Embryonic facial prominence (tissue), 1 donor: ENCODE data around the gene RNF175.

Source experiments
- DNase-seq: peaks from one replicate; pipeline ENCODE4 v3.0.0-alpha.2; 2016; ENCODE audit errors: extremely low spot score

The RNF175 gene

DNA sequence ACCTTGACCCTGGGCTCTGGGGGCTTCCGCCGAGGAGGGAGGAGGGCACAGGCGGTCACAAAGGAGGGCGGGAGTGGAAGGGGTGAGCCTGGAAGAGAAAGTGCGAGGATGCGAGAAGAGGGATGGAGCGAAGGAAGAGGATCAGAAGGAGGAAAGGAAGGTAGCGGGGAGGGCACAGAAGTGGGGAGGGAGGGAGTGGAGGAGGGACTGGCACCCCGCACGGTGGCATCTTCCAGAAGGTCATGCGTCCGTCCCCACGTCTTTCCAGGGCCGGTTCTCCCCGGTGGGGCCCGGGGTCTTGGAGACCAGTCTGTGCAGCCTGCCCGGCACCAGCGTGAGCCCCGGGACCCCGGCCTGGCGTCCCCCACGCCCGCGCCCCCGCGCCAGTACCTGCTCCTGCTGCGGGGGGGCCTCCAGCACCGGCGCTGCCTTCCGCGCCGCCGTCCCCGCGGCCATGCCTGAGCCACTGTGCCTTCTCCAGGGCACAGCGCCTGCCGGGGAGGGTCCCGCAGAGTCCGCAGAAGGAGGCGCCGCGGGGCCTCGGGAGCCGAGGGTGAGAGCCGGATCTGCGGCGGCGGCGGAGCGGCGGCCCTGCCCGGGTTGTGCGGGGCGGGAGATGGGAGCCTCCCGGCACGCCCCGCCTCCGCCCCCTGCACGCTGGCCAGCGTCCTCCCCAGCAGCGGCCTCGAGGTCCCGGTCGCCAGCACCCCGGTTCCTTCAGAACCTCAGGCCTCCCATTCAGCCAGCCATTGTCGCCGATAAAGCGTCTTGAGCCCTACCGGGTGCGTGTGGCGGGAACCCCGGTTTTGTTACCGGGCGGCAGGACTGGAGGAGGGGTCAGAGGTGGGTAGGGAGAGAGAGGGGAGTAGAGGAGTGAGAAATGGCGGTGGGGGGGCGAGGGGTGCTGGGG, at the start of gene RNF175:
Gene RNF175, minus strand, starts transcription at position 618 of the 910 bp plus-strand sequence. Its CDS starts 162 bp downstream, at position 456.
- DNase-seq, result no peak

DNA sequence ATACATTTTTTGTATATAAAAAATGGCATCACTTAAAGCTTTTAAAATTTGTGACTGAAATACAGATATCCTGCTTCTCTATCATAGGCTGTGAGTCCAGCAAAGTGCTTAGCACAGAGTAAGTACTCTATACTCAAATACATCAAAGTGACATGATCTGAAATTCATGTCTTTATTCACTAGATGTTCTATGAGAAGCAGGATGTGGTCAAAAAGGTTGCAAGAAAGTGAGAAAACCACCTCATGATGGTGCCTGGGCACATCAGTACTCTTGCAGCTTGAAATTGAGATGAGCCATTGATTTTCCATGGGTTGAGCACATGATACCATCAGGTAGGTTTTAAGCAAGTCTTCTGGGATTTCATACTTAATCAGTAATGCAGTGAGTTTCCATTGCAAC, 49.5 kb upstream of the RNF175 start:
- no peak for DNase-seq

GRCh38 chr4:153808175-153808574, 48.4 kb upstream of the RNF175 start:
- no peak for DNase-seq

DNA sequence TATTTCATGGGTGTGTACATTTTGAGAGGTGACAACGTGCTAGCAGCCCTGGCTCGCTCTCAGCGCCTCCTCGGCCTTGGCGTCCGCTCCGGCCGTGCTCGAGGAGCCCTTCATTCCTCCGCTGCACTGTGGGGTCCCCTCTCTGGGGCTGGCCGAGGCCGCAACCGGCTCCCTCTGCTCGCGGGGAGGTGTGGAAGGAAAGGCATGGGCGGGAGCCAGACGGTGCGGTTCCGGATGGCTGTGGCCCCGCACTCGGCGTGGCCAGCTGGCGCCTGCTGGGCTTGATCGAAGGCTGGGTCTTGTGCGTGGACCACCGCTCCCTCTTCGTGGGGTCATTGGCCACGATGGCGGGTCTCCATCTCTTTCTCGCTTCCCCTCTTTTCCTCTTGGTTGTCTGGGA, 46.2 kb upstream of the RNF175 start:
- DNase-seq, result no peak

DNA sequence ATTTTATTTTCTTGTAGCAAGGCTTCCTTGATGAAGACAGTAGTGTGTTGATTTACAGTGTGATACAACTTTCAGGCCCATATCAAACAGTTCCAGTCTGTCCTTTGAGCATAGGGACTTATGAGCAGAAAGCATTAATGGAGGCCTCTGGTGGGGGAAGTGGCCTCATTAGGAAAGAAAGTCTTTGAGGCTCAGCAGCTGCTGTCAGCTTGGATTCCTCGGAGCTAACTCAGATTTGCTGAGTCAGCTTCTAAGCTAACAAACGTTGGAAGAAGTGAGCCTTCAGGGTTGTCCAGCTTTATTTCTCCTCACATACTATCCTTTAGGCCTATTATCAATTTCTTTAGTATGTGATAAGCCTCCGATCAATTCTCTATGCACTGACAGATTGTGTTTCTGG, 44.9 kb upstream of the RNF175 start:
- DNase-seq, result no peak

DNA sequence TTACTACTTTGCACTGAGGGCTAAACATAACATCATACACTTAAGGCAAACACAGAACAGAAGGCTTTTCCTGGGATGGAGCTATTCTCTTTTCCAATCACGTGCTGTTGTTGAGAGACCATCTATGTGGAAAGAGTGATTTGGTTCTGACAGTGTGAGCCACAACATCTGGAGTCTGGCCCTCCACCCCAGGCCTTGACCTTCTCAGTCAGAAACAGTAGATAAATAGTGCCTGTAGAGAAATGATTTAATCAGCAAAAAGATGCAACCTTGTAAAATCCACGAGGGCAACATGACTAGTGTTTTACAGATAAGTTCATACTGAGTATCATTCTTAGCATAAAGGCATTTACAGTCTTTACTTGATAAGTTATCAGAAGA, 39.9 kb upstream of the RNF175 start:
- no peak for DNase-seq

DNA sequence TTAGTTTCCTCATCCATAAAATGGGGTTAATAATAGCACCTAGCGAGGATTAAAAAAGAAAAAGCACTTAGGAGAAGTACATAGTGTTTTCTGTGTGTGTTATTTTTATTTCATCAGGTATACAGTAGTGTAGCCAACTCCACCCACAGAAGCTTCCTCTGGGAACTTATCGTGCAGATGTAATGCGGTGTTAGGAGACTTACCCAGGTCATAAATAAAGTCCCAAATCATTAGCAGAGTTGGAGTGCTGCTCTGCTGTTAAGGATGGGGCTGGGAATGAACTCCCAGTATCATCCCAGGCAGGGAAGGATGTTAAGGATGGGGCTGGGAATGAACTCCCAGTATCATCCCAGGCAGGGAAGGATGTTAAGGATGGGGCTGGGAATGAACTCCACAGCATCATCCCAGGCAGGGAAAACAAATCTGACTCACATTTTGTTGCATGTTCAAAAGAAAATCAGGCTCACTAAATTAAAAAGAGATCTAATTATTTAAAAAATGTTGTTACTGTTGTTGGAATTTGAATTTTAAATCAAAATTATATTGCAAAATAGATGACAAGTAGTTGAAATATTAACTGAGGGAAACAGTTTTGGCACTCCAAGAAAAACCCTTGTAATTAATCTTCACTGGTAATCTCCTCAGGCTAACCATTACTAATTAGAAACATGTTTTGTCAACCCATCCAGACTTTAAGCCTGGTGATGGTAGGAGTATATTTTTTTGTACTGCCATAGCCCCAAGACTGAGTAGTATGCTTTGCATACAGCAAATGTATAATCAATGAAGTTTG, 39.3 kb upstream of the RNF175 start:
- DNase-seq, result no peak

- no peak for DNase-seq
Observed at GRCh38 chr4:153798420-153798819, 38.6 kb upstream of the RNF175 start.

DNA sequence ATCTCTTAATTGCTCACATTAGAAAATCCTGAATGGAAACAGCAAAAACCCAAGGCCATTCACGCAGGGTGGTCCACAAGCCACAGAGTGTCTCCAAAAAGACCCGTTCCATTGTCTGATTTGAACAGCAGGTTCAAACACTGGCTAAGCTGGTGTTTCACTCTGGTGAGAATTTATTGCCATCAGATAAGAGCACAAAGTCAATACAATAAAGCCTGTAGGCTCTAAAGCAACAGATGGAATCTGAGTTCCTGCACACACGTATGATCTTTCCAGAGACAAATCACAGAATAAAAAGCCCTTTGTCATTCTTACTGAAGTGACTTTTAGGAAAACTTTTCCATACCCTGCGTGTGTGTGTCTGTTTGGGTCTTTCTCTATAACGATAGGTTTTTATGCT, 34.2 kb upstream of the RNF175 start:
- no peak for DNase-seq

DNA sequence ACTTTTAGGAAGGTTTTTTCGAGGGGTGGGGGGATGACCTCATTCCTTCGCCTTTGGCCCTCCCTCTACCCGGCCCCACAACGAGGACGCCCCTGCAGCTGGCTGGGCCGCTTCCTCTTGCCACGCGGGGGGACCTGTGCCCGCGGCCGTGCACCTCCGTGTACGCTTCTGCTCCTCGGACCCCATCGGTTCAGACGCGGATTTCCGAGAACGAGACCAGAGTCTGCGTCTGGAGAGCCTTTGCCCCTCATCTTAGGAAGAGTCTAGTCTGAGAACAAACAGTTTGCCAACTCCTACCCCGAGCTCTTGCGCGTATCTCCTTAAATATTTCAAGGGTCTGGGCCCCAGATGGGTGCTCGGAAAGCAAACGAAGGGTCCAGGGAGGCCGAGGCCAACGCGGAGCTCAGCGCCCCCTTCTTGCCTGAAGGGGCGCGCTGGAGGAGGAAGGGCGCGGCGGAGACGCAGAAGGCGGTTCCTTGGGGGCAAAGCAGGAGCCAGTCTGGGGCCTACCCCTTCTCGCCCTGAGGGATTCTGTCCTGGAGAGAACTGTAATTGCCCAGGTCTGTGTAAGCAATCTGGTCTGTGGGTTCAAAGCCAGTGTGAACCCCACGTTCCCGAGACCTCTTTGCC, 32.9 kb upstream of the RNF175 start:
- DNase-seq, result no peak

DNA sequence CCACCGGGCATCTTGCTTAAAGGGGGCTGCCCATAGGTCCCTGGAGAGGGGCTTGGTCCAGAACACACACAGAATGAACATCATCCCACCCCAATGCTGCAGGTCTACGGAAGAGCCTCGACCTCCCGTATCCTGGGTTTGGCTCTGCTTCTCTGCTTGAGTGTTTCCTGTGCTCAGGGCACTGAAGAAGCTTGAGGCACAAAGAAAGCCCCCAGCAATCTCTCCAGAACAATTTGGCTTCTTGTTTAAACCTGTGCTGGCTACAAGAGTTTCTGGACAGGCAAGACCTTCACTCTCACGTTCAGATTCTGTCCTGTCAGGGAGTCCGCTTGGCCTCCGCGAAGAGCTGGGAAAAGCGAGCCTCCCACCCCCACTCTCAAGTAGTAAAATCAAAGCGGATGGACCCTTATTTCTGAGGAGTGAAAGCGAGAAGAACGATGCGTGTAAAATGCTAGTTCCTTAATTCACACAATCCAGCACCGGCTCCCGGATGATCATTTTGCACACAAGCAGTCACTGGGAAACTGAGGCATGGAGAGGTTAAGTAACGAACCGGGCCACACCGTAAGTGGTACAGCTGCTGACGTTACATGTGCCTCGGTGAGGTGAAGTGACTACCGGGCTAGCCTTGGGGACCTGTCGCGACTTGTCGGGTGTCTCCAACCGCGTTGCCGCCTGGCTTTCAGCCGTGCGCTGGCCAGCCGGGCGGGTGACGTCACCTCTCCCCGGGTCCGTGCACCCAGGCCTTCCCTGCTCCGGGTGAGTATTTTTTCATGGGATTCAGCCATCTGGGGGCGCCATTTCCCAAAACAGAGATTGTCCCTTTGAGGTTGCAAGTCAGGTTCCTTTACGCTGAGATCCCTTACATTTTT, 32.2 kb upstream of the RNF175 start:
- DNase-seq, result peak; percentile 66

- DNase-seq, result no peak
Observed at GRCh38 chr4:153790962-153791551, 31.2 kb upstream of the RNF175 start.

GRCh38 chr4:153790500-153790865, 30.7 kb upstream of the RNF175 start:
- no peak for DNase-seq

GRCh38 chr4:153789741-153790499, 30.1 kb upstream of the RNF175 start:
- DNase-seq, result peak; percentile 37

DNA sequence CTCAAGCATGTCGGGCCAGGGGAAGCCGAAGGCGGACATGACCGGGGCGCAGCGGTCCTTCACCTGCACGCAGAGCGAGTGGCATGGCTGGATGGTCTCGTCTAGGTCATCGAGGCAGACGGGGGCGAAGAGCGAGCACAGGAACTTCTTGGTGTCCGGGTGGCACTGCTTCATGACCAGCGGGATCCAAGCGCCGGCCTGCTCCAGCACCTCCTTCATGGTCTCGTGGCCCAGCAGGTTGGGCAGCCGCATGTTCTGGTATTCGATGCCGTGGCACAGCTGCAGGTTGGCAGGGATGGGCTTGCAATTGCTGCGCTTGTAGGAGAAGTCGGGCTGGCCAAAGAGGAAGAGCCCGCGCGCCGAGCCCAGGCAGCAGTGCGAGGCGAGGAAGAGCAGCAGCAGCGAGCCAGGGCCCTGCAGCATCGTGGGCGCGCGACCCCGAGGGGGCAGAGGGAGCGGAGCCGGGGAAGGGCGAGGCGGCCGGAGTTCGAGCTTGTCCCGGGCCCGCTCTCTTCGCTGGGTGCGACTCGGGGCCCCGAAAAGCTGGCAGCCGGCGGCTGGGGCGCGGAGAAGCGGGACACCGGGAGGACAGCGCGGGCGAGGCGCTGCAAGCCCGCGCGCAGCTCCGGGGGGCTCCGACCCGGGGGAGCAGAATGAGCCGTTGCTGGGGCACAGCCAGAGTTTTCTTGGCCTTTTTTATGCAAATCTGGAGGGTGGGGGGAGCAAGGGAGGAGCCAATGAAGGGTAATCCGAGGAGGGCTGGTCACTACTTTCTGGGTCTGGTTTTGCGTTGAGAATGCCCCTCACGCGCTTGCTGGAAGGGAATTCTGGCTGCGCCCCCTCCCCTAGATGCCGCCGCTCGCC, 28.8 kb upstream of the RNF175 start, which contains the start of gene SFRP2:
Gene SFRP2, minus strand, starts transcription at position 671 of the 864 bp plus-strand sequence. Its CDS starts 248 bp downstream, at position 423.
- peak; percentile 55 for DNase-seq

- no peak for DNase-seq
Observed at GRCh38 chr4:153788051-153788412, 28.2 kb upstream of the RNF175 start.

- no peak for DNase-seq
Observed at GRCh38 chr4:153787575-153787974, 27.8 kb upstream of the RNF175 start.

GRCh38 chr4:153787061-153787560, 27.3 kb upstream of the RNF175 start:
- no peak for DNase-seq
